ENCODE results near the gene MRPL20.

The MRPL20 gene

DNA sequence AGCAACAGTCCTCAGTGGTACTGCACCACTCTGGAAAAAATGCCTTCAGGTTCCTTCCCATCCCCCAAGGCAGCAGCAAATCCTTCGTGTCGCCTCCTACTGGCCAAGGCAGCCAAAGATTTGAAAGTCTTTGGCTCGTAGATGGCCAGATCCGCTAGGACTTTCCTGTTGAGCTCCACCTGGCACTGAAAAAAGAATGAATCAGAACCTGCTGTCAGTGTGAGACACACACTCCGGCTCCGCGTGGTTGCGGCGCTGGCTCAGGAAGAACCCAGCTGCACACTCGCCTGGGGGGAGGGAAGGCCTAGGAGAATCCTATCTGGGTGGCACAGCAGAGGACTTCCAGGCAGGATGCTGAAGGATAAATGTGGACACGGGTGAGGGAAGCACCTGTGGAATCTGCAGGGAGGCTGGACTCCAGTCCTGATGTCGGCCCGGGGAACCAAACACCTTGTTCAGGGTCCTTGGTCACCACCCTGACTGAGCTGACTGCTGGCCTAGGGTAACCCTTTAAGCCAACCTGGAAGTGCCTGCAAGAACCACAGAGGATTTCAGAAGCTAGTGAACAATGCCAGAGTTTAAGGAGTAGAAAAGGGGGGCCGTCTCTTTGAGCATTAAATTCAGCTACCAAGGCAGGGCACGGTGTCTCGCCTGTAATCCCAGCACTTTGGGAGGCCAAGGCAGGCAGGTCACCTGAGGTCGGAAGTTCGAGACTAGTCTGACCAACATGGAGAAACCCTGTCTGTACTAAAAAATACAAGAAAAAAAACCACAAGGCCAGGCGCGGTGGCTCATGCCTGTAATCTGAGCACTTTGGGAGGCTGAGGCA lies 4.8 kb downstream of the MRPL20 start:
- H3K27ac ChIP-seq = peak overlapping the region; percentile 82
- ChIA-PET CTCF (interaction anchor here (1.0 to 1.4 kb wide), 2 partner anchors 13 to 39 kb away, joined by 5 to 9 read pairs; no protein-coding TSS in a partner anchor), POLR2A (ENCODE audit: low non-redundant PET) (interaction anchor here (0.7 kb wide), 1 partner anchor 38 kb away, joined by 3 read pairs; no protein-coding TSS in a partner anchor)
- peak; percentile 48 for TF ChIP-seq CTCF (conservative IDR thresholded peaks at IDR 0.05; ENCODE audit: low read depth)
- DNase-seq (ENCODE audit: low spot score) = no peak

DNA sequence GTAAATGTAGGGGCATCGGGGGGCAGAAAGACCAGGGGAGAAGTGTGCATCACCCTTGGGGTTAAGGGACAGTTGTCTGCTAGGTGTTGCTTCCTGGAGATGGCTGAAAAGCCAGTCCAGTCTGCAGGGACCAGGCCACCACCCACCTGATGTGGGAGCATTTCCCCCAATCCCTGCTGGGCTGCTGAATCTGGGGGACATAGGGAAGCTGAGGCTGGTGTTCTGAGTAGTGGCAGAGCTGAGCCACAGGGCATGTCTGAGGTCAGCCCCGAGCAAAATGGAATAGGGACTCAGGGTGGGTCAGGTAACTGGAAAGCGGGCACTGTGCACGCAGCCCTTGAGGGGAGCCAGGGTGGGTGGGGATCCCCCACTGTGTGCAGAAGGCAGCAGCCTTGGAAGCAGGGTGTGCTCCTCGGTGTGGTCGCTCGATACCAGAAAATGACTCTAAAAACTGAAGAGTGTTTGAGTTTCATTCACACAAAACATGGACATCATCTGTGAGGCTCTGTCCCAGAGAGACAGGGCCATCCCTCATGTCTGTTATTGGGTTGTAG lies 5.6 kb downstream of the MRPL20 start:
- ChIA-PET CTCF (interaction anchor here (1.4 kb wide), 1 partner anchor 40 kb away, joined by 9 read pairs; no protein-coding TSS in a partner anchor), POLR2A (ENCODE audit: low non-redundant PET) (no interaction called here)
- no peak for TF ChIP-seq CTCF (conservative IDR thresholded peaks at IDR 0.05; ENCODE audit: low read depth)
- DNase-seq (ENCODE audit: low spot score) = no peak
- H3K27ac ChIP-seq = peak overlapping the region; percentile 82

DNA sequence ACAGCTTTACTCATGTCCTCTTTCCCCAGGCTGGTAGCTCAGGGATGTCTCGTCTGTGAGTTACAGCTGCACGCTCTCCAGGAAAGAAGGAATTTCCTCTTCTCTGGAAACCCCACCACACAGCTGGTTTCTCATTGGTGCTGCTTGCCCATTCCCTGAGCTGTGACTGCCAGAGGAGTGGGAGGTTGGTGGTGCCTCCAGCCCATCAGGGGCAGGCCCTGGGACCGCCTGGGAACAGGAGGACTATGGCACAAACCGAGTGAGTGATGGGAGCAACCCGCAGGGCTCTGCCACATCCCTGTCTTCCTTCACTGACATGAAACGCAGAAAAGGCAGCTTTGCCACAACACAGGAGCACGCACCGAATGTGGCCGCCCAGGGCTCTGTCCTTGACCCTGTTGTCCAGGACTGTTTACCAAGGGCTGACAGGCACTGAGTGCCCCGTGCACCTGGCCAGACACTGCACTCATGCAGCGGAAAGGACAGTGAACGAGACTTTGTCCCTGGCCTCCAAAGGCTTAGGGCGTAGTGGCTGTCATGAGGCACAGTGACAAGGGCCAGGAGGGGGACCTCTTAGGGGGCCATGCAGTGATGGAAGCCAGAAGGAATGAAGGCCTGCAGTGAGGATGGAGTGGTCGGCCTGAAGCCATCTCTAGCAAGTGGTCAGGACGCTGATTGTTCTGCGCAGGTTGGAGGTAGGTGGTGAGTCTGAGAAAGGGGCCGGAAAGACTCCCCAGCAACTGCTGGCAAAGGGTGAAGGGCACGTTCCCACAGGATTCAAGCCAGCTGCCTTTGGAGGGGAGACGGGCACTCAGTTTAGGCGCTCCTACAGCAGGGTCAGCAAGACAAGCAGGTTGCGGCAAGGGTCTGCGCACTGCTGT lies 6.3 kb downstream of the MRPL20 start:
- POLR2A ChIA-PET (ENCODE audit: low non-redundant PET) = interaction anchor here (0.7 kb wide), 1 partner anchor 37 kb away, joined by 3 read pairs; no protein-coding TSS in a partner anchor
- DNase-seq (ENCODE audit: low spot score) = no peak
- no peak for TF ChIP-seq CTCF (conservative IDR thresholded peaks at IDR 0.05; ENCODE audit: low read depth)
- CTCF ChIA-PET = interaction anchor here (0.6 to 1.3 kb wide), 3 partner anchors 32 to 45 kb away, joined by 4 to 5 read pairs (median 4); no protein-coding TSS in a partner anchor
- H3K27ac ChIP-seq = peak overlapping the region; percentile 82

DNA sequence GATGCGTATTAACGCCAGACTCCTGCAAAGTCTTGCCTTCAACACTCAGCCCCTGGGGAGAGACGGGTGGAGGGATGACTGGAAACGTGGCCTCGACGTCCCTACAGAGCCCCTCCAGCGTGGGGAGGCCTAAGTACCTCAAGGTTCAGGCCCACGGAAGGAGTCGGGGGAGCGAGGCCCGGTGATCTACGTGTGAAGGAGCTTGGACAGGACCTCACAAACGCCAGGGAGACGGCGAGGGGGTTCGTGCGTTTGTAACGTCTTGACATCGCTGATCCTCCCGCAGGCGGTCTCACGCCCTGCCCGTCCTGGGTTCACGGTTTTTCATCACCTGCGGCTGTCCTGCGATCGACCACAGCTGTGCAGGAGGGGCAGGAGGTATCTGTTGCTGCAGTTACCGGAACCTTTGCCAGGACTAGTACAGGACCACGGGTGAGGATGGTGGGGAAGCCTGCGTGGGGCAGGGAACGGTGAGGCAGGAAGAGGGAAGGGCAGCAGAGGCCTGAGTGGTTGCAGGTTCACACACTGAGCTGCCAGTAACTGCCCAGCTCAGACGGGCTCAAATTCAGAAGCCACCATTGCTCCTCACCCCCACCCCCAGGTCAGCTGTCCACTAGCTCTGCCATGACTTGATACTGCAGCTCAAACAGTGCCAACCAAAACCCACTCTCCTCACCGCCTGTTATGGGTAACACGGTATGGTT lies 7.1 kb downstream of the MRPL20 start:
- peak overlapping the region; percentile 82 for H3K27ac ChIP-seq
- ChIA-PET POLR2A (ENCODE audit: low non-redundant PET) (interaction anchor here (0.7 to 1.2 kb wide), 4 partner anchors 22 to 111 kb away, joined by 3 to 4 read pairs (median 3); partner anchors contain the start of gene AURKAIP1), CTCF (interaction anchor here (0.6 to 1.6 kb wide), 6 partner anchors 9 to 46 kb away, joined by 3 to 6 read pairs (median 4); no protein-coding TSS in a partner anchor)
- no peak for DNase-seq (ENCODE audit: low spot score)
- TF ChIP-seq CTCF (conservative IDR thresholded peaks at IDR 0.05; ENCODE audit: low read depth) = no peak

GRCh38 chr1:1399187-1399871 lies 7.8 kb downstream of the MRPL20 start, which contains the start of gene CCNL2:
TSS of gene CCNL2 (minus strand) at chr1:1399335. CDS start at chr1:1399306, 29 bp downstream.
- peak; percentile 98 for DNase-seq (ENCODE audit: low spot score)
- peak within 1 kb of the TSS; percentile 82 for H3K27ac ChIP-seq
- POLR2A ChIA-PET (ENCODE audit: low non-redundant PET) = interaction anchor here (0.6 to 1.3 kb wide), 8 partner anchors 9 to 146 kb away, joined by 3 to 6 read pairs (median 4); partner anchors contain the start of gene AURKAIP1
- CTCF ChIA-PET = interaction anchor here (0.6 to 1.6 kb wide), 4 partner anchors 10 to 101 kb away, joined by 3 to 6 read pairs (median 4); no protein-coding TSS in a partner anchor
- TF ChIP-seq CTCF (conservative IDR thresholded peaks at IDR 0.05; ENCODE audit: low read depth) = peak; percentile 56

Data from RWPE1 (cell line).